Natural killer cell (primary cell): ENCODE measurements around the gene PRR5. TPM values are rescaled to one million over a fixed set of nuclear protein-coding genes. Genes with fewer than 3 reads are reported as not detected.

Source experiments
- ATAC-seq, 3 donors: fragments of 150-1000 bp in 2 of 3; fragments of 200-7000 bp in 1 of 3; cut with Tn5 transposase; 1 replicate in 1 of 3; 2 replicates in 2 of 3; pipeline ENCODE4 v1.10.0; 2021; ENCODE audit warnings: mild to moderate bottlenecking in 2 of 3, moderate library complexity in 2 of 3
- DNase-seq, 2 donors: peaks; one replicate each; pipeline versions ENCODE4 v3.0.0 to v3.0.0-alpha.2; 2013 to 2021; ENCODE audit warnings: mixed read lengths in 1 of 2
- H3K27ac ChIP-seq: one replicate; pipeline ENCODE4 v1.5.1; 2013; ENCODE audit warnings: mild to moderate bottlenecking, low read length
- H3K27me3 ChIP-seq: one replicate; pipeline ENCODE4 v1.6.1; 2013; ENCODE audit warnings: low read length; ENCODE audit not compliant: control insufficient read depth, insufficient read depth
- H3K36me3 ChIP-seq: one replicate; pipeline ENCODE4 v1.6.1; 2013; ENCODE audit warnings: low read length; ENCODE audit not compliant: control insufficient read depth, insufficient read depth
- H3K4me1 ChIP-seq: one replicate; pipeline ENCODE4 v1.6.1; 2013; ENCODE audit warnings: low read length; ENCODE audit not compliant: control insufficient read depth, insufficient read depth
- H3K4me3 ChIP-seq: one replicate; pipeline ENCODE4 v1.5.1; 2013; ENCODE audit warnings: low read length
- H3K9me3 ChIP-seq: one replicate; pipeline ENCODE4 v1.6.1; 2013; ENCODE audit warnings: low read length; ENCODE audit not compliant: control insufficient read depth, insufficient read depth
- H3K27ac Mint-ChIP-seq, 2 donors: one replicate each; pipeline ENCODE4 v1.8.0; 2022; ENCODE audit warnings: mild to moderate bottlenecking in 2 of 2, mixed read lengths in 2 of 2, moderate library complexity in 1 of 2
- H3K27me3 Mint-ChIP-seq, 2 donors: one replicate each; pipeline ENCODE4 v1.8.0; 2022; ENCODE audit warnings: low read depth in 2 of 2, mixed read lengths in 2 of 2
- H3K36me3 Mint-ChIP-seq: one replicate; pipeline ENCODE4 v1.8.0; 2022; ENCODE audit warnings: mixed read lengths
- H3K4me1 Mint-ChIP-seq, 2 donors: one replicate each; pipeline ENCODE4 v1.8.0; 2022; ENCODE audit warnings: mixed read lengths in 2 of 2
- H3K4me3 Mint-ChIP-seq: one replicate; pipeline ENCODE4 v1.8.0; 2022; ENCODE audit warnings: mild to moderate bottlenecking, moderate library complexity, mixed read lengths
- H3K9me3 Mint-ChIP-seq, 2 donors: one replicate each; pipeline ENCODE4 v1.8.0; 2022; ENCODE audit warnings: mixed read lengths in 2 of 2
- WGBS: methylation state at CpG from one replicate; pipeline ENCODE4 v1.1.7; 2013; ENCODE audit warnings: missing lambda C conversion rate; ENCODE audit not compliant: insufficient coverage; 5-methylcytosine and 5-hydroxymethylcytosine counted together
- intact Hi-C: fragments of 100-400 bp; cut with micrococcal nuclease; formaldehyde crosslinking; loops from one replicate; pipeline ENCODE4 v1.14.2; 2022
- total RNA-seq, 4 donors: library from RNA; stranded (reverse); fragments of 120-200 nt in 1 of 4; gene quantifications; one replicate each; pipeline versions ENCODE4 v1.2.3 to v1.2.4, GENCODE V29; 2013 to 2022
- TF ChIP-seq, protein P1 (sequence below): fragments of 200-600 bp; IDR thresholded peaks from one replicate; pipeline ENCODE4 v1.8.0; 2022; ENCODE audit warnings: antibody characterized with exemption

PRR5 gene
- total RNA-seq, 3 donors from 2014 or later (not counting 1 experiment from before 2014, with no cell fraction given): 92.6 to 133 (median 93.4) TPM

DNA sequence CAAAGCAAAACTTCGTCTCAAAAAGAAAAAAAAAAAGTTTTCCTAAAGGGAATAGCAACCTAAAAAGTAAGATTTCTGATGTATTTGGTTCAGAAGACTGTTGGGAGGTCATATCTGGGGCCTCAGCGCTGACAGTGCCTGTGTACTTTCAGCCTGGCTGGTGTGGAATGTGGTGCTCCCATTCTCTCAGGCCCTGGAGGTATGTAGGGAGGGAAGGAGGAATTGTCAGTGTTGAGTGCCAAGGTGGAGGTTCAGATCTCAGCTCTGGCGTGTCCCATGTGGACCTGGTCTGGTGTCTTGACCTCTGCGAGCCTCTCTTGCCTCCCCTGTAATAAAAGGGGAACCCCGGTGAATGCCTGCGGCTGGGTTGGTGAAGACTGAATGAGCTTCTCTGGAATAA is 22.4 kb downstream of the PRR5 start:
- no peak for DNase-seq
- H3K9me3 ChIP-seq: no peaks in the 10 kb centered on the region
- H3K27ac Mint-ChIP-seq: no peak overlapping the region
- intact Hi-C loops: no loop called here
- H3K27me3 ChIP-seq: no peaks in the 10 kb centered on the region
- H3K27ac ChIP-seq: no peak overlapping the region
- ATAC-seq: no peak
- peaks cover 37% of the 10 kb centered on the region for H3K4me1 ChIP-seq
- H3K9me3 Mint-ChIP-seq: no peaks in the 10 kb centered on the region
- TF ChIP-seq, protein P1, sequence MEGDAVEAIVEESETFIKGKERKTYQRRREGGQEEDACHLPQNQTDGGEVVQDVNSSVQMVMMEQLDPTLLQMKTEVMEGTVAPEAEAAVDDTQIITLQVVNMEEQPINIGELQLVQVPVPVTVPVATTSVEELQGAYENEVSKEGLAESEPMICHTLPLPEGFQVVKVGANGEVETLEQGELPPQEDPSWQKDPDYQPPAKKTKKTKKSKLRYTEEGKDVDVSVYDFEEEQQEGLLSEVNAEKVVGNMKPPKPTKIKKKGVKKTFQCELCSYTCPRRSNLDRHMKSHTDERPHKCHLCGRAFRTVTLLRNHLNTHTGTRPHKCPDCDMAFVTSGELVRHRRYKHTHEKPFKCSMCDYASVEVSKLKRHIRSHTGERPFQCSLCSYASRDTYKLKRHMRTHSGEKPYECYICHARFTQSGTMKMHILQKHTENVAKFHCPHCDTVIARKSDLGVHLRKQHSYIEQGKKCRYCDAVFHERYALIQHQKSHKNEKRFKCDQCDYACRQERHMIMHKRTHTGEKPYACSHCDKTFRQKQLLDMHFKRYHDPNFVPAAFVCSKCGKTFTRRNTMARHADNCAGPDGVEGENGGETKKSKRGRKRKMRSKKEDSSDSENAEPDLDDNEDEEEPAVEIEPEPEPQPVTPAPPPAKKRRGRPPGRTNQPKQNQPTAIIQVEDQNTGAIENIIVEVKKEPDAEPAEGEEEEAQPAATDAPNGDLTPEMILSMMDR: no peak
- H3K4me1 Mint-ChIP-seq: peaks cover 12 to 18% of the 10 kb centered on the region in 2 donors
- no peak overlapping the region for H3K4me3 Mint-ChIP-seq
- H3K36me3 ChIP-seq: peaks cover 63% of the 10 kb centered on the region
- no peak overlapping the region for H3K4me3 ChIP-seq
- 95% methylated on average over 6 of the region's 6 CpGs for WGBS
- no peaks in the 10 kb centered on the region for H3K36me3 Mint-ChIP-seq
- no peaks in the 10 kb centered on the region for H3K27me3 Mint-ChIP-seq

DNA sequence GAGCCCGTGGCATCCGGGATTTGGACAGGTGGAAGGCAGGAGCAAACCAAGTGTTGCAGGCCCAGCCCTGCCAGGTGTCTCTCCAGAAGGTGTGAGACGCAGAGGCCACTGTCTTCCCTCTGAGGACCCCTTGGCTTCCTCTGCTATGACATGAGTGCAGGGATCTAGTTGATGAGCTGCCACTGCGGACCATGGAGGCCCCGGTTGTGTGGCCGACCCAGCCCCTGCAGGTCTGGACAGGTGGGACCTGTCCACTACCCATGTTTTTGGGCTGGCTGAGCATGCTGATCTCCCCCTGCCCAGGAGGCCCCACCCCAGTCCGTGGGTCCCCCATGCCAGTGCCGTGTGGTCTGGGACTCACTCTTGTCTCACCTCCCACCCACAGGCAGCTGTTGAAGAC is 22.9 kb downstream of the PRR5 start:
- ATAC-seq (no peak), DNase-seq (no peak)
- H3K4me3 Mint-ChIP-seq: no peak overlapping the region
- TF ChIP-seq, protein P1: no peak
- Histone ChIP-seq H3K36me3 (peaks cover 65% of the 10 kb centered on the region), H3K4me1 (peaks cover 37% of the 10 kb centered on the region), H3K27me3 (no peaks in the 10 kb centered on the region), H3K4me3 (no peak overlapping the region), H3K27ac (no peak overlapping the region), H3K9me3 (no peaks in the 10 kb centered on the region)
- no peaks in the 10 kb centered on the region for H3K9me3 Mint-ChIP-seq
- intact Hi-C loops: no loop called here
- no peaks in the 10 kb centered on the region for H3K36me3 Mint-ChIP-seq
- no peak overlapping the region for H3K27ac Mint-ChIP-seq
- H3K4me1 Mint-ChIP-seq: peaks cover 13 to 18% of the 10 kb centered on the region in 2 donors
- no peaks in the 10 kb centered on the region for H3K27me3 Mint-ChIP-seq
- WGBS: 93% methylated on average over 8 of the region's 8 CpGs

DNA sequence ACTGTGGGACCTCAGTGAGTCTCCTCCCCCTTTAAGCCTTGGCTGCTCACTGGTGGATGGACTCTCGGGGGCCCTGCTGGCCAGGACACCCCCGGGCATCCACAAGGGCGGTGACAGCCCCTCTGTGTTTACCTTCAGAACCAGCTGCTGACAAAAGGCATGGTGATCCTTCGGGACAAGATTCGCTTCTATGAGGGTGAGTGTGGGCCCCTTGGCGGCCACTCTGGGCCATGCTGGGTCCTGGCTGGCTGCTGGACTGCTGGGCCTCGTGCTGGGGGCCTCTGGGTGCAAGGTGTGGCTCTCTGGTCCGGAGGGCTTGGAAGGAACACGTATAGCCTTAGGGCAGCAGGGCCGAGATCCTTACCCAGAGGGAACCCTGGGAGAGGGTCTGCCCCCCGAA is 24.4 kb downstream of the PRR5 start:
- peaks cover 68% of the 10 kb centered on the region for H3K36me3 ChIP-seq
- 95% methylated on average over 11 of the region's 11 CpGs for WGBS
- H3K36me3 Mint-ChIP-seq: no peaks in the 10 kb centered on the region

DNA sequence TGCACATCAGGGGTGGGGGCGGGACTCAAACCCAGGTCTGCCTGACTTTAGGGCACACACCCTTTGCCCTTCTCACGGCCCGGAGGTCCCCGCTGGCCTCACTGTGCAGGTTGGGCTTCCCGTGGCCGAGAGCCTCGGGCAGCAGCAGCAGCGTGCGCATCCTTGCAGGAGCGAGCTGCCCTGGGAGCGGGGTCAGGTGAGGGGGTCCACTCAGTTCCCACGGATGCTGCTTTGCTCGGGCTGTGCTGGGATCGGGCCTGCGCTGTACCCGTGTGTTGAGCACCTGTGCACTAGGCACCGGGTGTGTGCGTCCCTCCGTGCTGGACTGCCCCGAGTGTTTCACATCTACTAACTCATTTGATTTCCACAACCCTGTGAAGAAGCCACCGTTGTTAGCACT is 25.1 kb downstream of the PRR5 start:
- no peak overlapping the region for H3K4me3 ChIP-seq
- peaks cover 30% of the 10 kb centered on the region for H3K4me1 ChIP-seq
- intact Hi-C loops: no loop called here
- Mint-ChIP-seq H3K36me3 (no peaks in the 10 kb centered on the region), H3K4me3 (no peak overlapping the region), H3K4me1 (peaks cover 13 to 19% of the 10 kb centered on the region in 2 donors), H3K9me3 (no peaks in the 10 kb centered on the region), H3K27ac (no peak overlapping the region), H3K27me3 (no peaks in the 10 kb centered on the region)
- H3K27me3 ChIP-seq: no peaks in the 10 kb centered on the region
- TF ChIP-seq, protein P1: no peak
- no peak overlapping the region for H3K27ac ChIP-seq
- ATAC-seq (no peak), DNase-seq (no peak)
- H3K36me3 ChIP-seq: peaks cover 66% of the 10 kb centered on the region
- whole genome bisulfite sequencing: 96% methylated on average over 21 of the region's 21 CpGs
- H3K9me3 ChIP-seq: no peaks in the 10 kb centered on the region

More for the DNA sequence above, 24.4 kb downstream of the PRR5 start:
- Mint-ChIP-seq H3K9me3 (no peaks in the 10 kb centered on the region), H3K27me3 (no peaks in the 10 kb centered on the region), H3K4me3 (no peak overlapping the region), H3K27ac (no peak overlapping the region), H3K4me1 (peaks cover 13 to 19% of the 10 kb centered on the region in 2 donors)
- TF ChIP-seq, protein P1: no peak
- no peak overlapping the region for H3K27ac ChIP-seq
- no peaks in the 10 kb centered on the region for H3K9me3 ChIP-seq
- intact Hi-C loops: no loop called here
- H3K27me3 ChIP-seq: no peaks in the 10 kb centered on the region
- peaks cover 30% of the 10 kb centered on the region for H3K4me1 ChIP-seq
- ATAC-seq (no peak), DNase-seq (no peak)
- H3K4me3 ChIP-seq: no peak overlapping the region
